GM12864 (cell line): ENCODE data around the gene LRP2BP.
A peak's percentile ranks its signal among the peaks of the same experiment; 100 is the strongest.

ENCODE experiments used
- DNase-seq: peaks from one replicate; pipeline ENCODE4 v3.0.0-alpha.2; 2011; ENCODE audit warnings: low read depth
- H3K4me3 ChIP-seq: 2 replicates; pipeline ENCODE4 v1.5.1; 2011; ENCODE audit warnings: mild to moderate bottlenecking, low read depth, low read length, control low read depth
- CTCF ChIP-seq: IDR thresholded peaks from 2 replicates; pipeline ENCODE4 v1.5.1; 2011; ENCODE audit warnings: low read depth, mild to moderate bottlenecking, moderate library complexity, low read length, control low read depth, inconsistent platforms; ENCODE audit errors: missing control alignments

Gene LRP2BP

GRCh38 chr4:185344743-185345538 is 50.8 kb downstream of the LRP2BP start:
- no peak for TF ChIP-seq CTCF
- H3K4me3 ChIP-seq: no peak overlapping the region
- DNase-seq: peak; percentile 81

- peak; percentile 67 for DNase-seq
- no peak for TF ChIP-seq CTCF
- no peak overlapping the region for H3K4me3 ChIP-seq
These were observed 51.8 kb downstream of the LRP2BP start for GRCh38 chr4:185343726-185344581.

- peak; percentile 87 for DNase-seq
- H3K4me3 ChIP-seq: no peak overlapping the region
- no peak for TF ChIP-seq CTCF
These were observed 53.9 kb downstream of the LRP2BP start for GRCh38 chr4:185341841-185342240.

GRCh38 chr4:185341377-185341776 is 54.3 kb downstream of the LRP2BP start:
- H3K4me3 ChIP-seq: no peak overlapping the region
- no peak for TF ChIP-seq CTCF
- DNase-seq: no peak

DNA sequence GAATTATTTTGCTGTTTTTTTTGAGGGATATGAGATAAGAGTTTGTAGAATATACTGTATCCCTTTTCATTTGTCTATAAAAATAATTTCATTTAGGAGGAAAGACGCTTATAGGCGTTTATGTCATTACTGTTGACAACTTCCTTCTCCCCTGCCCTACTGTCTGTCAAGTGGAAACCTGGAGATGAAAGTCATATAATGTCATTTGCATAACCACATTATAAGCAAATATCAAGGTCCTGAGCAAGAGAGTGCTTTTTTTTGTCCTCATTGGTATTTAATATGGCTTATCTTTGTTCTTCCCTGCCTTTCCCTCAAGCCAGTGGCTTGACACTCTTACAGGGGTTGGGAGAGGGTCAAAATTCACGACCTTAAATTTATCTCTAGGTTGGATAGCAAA is 55.8 kb downstream of the LRP2BP start:
- TF ChIP-seq CTCF: no peak
- DNase-seq: no peak

DNA sequence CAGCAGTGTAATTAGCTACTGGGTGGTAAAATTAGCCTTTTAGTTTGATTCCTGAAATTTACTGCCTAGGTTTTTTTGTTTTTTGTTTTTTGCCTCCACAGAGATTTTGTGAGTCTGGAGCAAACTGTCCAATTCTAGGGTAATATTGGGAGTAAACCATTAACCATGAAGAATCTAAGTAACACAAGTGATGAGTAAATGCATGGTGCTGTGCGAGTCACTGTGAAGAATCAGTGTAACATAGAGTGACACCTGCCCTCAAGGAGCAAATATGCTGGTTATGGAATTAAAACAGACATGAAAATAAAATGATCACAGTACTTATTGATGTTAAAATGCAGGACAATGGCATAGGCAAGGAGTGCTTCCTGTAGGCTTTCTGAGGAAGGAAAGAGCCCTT is 60.1 kb downstream of the LRP2BP start:
- no peak overlapping the region for H3K4me3 ChIP-seq
- TF ChIP-seq CTCF: no peak
- no peak for DNase-seq

More for the DNA sequence above, 55.8 kb downstream of the LRP2BP start:
- H3K4me3 ChIP-seq: no peak overlapping the region
